HG02840 (cell line): ENCODE data around the gene DLL3.

Experiments
- ATAC-seq: cut with Tn5 transposase; IDR thresholded peaks from one replicate; pipeline ENCODE4 v1.9.1; 2021; ENCODE audit warnings: mild to moderate bottlenecking, moderate library complexity, moderate number of reproducible peaks; ENCODE audit not compliant: unreplicated experiment, low FRiP score

DLL3 gene

GRCh38 chr19:39550197-39550596 is 51.5 kb downstream of the DLL3 start:
- ATAC-seq, result no peak

GRCh38 chr19:39553082-39553652 is 54.4 kb downstream of the DLL3 start:
- ATAC-seq, result no peak

GRCh38 chr19:39554701-39555311 is 56.1 kb downstream of the DLL3 start:
- no peak for ATAC-seq

GRCh38 chr19:39555883-39556282 is 57.1 kb downstream of the DLL3 start:
- no peak for ATAC-seq
